Astrocyte (in vitro differentiated cells and primary cell): ENCODE measurements around the gene ZMPSTE24.

ENCODE experiments used
- EZH2 ChIP-seq: IDR thresholded peaks from 2 replicates; pipeline ENCODE4 v1.6.1; 2012; ENCODE audit warnings: mild to moderate bottlenecking, low read length, inconsistent platforms; ENCODE audit not compliant: insufficient read depth
- TF ChIP-seq, protein P1 (sequence below): IDR thresholded peaks from 2 replicates; pipeline ENCODE4 v1.5.1; 2011; ENCODE audit warnings: low read depth, mild to moderate bottlenecking, inconsistent platforms, low read length, moderate library complexity; ENCODE audit not compliant: insufficient read depth

DNA sequence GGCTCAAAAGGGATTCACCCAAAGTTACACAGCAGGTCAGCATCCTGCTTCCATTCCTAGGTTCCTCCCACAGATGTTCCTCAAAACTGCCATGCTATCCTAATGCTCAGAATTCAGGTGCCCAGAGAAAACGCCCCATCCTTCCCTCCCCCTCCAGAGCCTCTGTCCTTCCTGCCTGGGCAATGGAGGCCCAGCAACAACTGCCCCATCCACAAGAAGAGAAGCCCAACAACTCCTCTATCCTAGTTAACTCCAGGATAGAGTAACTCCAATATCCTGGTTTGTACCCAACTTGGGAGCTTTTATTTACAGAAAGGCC, 42.2 kb downstream of the ZMPSTE24 start:
- TF ChIP-seq, protein P1, sequence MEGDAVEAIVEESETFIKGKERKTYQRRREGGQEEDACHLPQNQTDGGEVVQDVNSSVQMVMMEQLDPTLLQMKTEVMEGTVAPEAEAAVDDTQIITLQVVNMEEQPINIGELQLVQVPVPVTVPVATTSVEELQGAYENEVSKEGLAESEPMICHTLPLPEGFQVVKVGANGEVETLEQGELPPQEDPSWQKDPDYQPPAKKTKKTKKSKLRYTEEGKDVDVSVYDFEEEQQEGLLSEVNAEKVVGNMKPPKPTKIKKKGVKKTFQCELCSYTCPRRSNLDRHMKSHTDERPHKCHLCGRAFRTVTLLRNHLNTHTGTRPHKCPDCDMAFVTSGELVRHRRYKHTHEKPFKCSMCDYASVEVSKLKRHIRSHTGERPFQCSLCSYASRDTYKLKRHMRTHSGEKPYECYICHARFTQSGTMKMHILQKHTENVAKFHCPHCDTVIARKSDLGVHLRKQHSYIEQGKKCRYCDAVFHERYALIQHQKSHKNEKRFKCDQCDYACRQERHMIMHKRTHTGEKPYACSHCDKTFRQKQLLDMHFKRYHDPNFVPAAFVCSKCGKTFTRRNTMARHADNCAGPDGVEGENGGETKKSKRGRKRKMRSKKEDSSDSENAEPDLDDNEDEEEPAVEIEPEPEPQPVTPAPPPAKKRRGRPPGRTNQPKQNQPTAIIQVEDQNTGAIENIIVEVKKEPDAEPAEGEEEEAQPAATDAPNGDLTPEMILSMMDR: no peak
- TF ChIP-seq EZH2: no peak
